C1 segment of cervical spinal cord (tissue), 14 donors: ENCODE data around the gene KDM4B.

Experiments
- DNase-seq, 14 donors: peaks; one replicate each; lab custom pipeline; 2025; lab: John Stamatoyannopoulos, UW

Gene KDM4B

DNA sequence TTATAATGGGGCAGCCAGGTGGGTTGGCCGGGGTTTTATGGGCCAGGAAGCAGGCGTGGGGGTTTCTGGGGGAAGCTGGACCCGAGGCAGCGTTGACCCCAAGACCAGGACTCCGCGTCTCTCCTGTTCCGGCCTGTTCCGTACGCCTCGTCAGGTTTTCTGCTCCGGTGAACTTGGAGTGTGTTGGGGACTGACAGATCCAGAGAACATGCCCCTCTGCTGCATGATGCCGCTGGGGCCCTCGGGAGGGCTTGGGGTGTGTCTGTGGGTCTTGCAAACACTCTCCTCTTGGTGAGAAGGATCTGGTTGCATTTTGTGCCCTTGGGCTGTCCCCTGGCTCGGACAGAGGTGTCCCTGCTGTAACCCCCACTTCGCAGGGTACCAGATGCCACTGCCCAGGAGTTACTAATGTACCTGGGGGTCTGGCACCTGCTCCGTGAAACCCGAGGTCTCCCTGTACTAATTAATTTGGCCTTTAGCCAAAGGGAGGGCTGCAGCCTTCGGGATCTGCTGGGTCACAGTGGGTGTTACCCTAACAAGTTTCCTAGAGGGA lies 15.6 kb downstream of the KDM4B start:
- DNase-seq, result no peak

DNA sequence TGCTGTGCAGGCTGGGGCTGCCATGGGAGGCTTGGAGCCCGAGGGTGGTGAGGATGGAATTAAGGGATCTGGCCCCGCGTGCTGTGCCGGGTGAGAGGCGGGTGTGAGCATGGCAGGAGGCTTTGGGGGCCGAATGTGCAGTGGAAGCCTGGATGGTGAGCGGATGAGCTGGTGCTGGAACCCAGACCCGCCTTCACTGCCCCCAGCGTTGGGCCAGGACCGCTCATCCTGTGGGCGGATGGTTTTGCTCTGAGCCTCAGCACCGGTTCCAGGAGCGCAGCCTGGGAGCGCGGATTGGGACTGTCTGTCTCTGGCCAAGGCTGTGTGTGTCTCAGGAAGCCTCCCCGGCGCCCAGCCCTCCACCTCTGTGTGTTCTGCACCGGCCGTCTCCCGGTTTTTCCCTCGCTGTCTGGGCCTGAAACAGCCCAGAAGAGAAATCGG lies 16.7 kb downstream of the KDM4B start:
- DNase-seq, result peak in 1 of 14 donors; percentile 38

DNA sequence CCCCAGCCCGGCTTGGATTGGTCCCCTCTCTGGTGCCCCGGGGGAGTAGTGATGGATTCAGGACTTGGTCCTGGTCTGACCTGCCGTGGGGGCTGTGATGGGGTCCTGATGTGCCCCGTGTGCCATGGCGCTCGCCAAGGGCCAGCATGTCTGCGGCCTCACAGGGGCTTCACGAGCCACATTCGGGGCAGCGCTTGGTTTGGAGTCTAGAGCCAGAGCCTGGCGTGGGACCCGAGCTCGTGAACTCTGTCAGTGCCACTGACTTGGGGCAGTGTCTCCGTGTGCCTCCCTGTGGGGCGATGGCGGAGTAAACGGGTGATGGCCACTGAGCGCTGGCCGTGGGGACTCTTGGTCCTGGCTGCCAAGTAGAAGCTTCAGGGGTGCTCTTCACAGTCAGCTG lies 17.1 kb downstream of the KDM4B start:
- DNase-seq, result no peak

- DNase-seq, result no peak
Measured at GRCh38 chr19:4986471-4986891, 17.6 kb downstream of the KDM4B start.

DNA sequence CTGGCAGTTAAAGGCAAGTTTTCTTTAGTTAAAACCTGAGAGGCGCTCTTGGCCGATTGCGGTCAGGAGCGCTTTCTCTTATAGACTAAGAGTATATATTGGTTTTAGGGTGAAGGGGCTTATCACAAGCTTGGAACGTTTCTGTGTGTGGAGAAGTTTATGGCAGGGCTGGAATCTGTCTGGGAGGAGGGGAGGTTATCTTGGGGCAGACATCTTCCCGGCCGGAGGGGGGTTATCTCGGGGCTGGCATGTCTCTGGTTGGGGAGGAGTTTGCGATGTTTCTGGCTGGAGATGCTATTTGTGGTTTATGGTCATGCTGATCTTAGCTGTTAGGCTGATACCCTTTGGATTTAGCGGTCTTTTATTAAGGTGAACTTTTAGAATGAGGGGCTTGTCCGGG lies 18.3 kb downstream of the KDM4B start:
- DNase-seq, result no peak

- no peak for DNase-seq
Measured at GRCh38 chr19:4987692-4988370, 18.9 kb downstream of the KDM4B start.

- peak in 6 of 14 donors; percentile 9 to 84 (median 34) for DNase-seq
Measured at GRCh38 chr19:4988770-4989251, 19.9 kb downstream of the KDM4B start.

- no peak for DNase-seq
Measured at GRCh38 chr19:4990306-4990705, 21.4 kb downstream of the KDM4B start.

DNA sequence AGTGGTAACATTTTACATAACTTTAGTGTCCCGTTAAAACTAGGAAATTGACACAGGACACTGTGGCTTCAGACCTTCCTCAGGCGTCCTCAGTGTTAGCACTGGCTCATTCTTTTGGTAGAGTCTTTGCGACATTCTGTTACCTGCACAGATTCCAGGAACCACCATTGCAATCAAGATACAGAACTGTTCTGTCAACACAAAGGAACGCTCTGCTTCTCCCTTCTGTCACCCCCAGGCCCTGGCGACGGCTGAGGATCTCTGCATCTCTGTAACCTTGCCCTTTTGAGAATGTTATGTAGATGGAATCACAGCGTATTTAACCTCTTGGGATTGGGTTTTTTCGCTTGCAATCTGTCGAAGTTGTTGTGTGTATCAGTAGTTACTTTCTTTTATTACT lies 22.6 kb downstream of the KDM4B start:
- no peak for DNase-seq

DNA sequence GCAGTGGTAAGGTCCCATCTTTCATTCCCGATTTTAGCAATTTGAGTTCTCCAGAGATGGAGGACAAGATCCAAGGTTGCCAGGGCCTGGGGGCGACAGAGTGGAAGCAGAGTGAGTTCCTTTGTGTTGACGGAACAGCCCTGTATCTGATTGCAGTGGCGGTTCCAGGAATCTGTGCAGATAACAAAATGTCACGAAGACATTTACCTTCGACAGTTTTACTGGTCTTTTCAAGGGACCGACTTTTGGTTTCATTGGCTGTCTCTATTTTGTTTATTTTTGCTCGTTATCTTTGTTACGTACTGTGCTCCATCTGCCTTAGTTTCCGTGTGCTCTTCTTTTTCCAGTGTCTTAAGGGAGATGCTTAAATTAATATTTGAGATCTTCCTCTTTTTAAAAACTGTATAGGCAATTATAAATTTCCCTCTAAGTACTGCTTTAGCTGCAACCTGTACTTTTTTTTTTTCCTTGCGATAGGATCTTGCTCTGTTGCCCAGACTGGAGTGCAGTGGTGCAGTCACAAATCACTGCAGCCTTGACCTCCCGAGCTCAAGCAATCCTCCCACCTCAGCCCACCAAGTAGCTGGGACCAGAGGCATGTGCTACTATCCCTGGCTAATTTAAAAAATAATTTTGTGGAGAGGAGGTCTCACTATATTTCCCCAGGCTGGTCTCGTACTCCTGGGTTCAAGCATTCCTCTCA lies 23.2 kb downstream of the KDM4B start:
- no peak for DNase-seq

DNA sequence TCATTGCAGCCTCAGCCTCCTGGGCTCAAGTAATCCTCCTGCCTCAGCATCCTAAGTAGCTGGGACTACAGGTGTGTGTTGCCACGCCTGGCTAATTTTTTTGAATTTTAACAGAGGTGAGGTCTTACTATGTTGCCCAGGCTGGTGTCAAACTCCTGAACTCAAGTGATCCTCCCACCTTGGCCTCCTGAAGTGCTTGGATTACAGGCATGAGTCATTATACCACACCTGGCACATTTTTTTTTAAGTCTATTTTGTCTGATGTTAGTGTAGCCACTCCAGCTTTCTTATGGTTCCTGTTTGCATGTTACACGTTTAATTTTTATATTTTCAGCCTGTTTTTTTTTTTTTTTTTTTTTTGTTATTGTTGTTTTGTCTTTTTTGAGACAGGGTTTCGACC lies 24.8 kb downstream of the KDM4B start:
- no peak for DNase-seq

- no peak for DNase-seq
Measured at GRCh38 chr19:4996701-4997100, 27.8 kb downstream of the KDM4B start.

- DNase-seq, result no peak
Measured at GRCh38 chr19:4997297-4997696, 28.4 kb downstream of the KDM4B start.

- DNase-seq, result no peak
Measured at GRCh38 chr19:5000120-5000611, 31.3 kb downstream of the KDM4B start.

DNA sequence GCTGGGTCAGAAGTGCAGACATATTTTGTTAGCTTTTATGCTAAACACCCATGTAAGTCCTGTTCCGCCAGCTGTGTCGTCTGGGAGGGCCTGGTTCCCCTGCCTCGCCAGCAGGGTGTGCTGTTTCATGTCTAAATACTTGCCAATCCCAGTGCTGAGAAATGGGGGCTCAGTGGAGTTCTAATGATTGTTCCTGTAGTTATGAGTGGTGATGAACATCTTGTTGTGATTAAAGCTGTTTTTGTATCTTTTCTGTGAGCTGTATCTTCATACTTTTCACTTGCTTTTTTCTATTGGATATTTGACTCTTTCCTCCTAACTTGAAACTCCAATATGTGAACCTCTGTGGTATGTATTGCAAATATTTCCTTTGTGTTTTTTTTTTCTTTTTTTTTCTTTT lies 32.7 kb downstream of the KDM4B start:
- no peak for DNase-seq

- no peak for DNase-seq
Measured at GRCh38 chr19:5002143-5002542, 33.2 kb downstream of the KDM4B start.

DNA sequence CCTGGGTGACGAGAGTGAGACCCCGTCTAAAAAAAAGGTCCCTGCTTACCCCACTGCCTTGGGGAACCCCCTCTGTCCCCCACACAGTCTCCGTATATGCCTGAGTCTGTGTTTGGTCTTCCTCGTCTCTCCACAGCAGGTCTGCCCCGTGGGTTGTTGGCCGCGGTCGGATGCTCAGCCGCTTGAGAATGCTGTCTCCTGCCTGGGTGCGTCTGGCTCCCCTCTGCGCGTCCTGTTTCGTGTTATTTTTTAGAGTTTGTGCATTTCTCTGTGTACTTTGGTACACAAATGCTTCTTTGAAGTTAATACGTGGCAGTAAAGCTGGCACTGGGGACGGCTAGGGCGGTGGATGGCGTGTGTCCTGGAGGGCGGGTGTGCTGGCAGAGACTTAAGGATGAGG lies 34.9 kb downstream of the KDM4B start:
- DNase-seq, result no peak

- no peak for DNase-seq
Measured at GRCh38 chr19:5005096-5005495, 36.2 kb downstream of the KDM4B start.

- DNase-seq, result no peak
Measured at GRCh38 chr19:5006201-5006600, 37.3 kb downstream of the KDM4B start.

DNA sequence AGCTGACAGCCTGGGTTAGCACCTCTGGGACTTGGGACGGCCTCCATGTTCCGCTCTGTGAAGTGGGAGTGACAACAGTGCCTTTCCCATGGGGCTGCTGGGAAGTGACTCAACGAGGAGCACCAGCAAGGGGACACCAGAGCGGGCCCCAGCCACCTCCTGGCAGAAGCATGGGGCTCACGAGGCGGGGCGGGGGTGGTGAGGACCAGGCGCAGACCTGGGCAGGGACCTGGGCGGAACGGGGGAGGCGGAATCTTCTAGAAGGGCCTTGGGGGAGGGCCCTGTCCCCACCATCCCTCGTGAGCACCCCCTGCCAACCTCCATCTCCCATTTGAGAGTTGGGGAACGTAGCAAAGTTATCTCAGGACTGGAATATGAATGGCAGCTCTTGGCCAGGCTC lies 37.9 kb downstream of the KDM4B start:
- no peak for DNase-seq

DNA sequence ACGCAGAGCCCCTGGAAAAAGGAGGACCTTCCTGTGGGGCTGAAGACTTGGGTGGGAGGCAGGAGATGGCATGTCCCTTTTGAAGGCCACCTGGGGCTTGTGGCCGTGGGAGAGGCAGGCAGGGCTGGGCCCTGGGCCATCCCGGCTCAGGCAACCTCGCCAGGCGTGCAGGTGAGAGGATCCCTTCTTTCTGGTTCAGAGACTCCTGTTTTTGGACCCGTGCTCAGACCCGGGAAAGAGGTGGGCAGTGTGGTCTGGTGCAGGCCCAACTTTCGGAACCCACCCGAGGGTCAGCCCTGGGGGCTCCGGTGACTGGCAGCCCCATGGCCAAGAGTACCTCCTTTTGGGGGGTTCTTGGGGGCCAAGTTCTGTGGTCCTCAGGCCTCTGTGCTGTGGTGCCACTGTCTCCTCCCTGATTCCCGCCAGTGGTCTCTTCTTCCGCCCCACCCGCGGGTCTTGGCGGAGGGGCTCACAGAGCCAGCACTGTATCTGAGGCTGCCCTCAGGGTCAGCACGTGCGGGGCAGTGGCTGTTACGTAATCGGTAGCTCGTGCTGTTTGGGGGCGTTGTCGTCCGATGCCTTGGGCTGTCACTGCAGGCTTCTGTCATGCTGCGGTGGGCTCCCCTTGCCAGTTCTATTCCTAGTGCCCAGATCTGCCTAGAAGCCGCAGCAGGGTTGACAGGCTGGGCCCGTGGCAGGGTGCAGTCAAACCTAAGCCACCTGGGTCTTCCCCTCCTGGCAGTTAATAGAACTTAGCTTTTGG lies 42.7 kb downstream of the KDM4B start:
- DNase-seq, result peak in 1 of 14 donors; percentile 44
